Neural progenitor cell (in vitro differentiated cells): Measurements from ENCODE around the gene C8A. TPM values are rescaled to one million over a fixed set of nuclear protein-coding genes. Genes with fewer than 3 reads are reported as not detected.

ENCODE experiments used
- DNase-seq: peaks from one replicate; pipeline ENCODE4 v3.0.0-alpha.2; 2016; ENCODE audit warnings: low spot score
- H2AFZ ChIP-seq: fragments of 200-600 bp; sonication (generic); replicated peaks from 2 replicates; pipeline ENCODE4 v1.6.1; 2016; ENCODE audit warnings: antibody characterized with exemption
- H3F3A ChIP-seq: fragments of 200-600 bp; sonication (generic); 2 replicates; pipeline ENCODE4 v1.6.1; 2016; ENCODE audit warnings: antibody characterized with exemption, low read depth
- H3K27ac ChIP-seq: fragments of 200-600 bp; sonication (generic); 2 replicates; pipeline ENCODE4 v1.5.1; 2016; ENCODE audit warnings: mild to moderate bottlenecking
- H3K27me3 ChIP-seq: fragments of 200-600 bp; sonication (generic); 2 replicates; pipeline ENCODE4 v1.6.1; 2016; ENCODE audit warnings: mild to moderate bottlenecking, moderate library complexity
- H3K36me3 ChIP-seq: fragments of 200-600 bp; sonication (generic); 2 replicates; pipeline ENCODE4 v1.5.1; 2016
- H3K4me1 ChIP-seq: fragments of 200-600 bp; sonication (generic); 2 replicates; pipeline ENCODE4 v1.6.1; 2016; ENCODE audit warnings: mixed run types
- H3K4me2 ChIP-seq: fragments of 200-600 bp; sonication (generic); 2 replicates; pipeline ENCODE4 v1.6.1; 2016
- H3K4me3 ChIP-seq: fragments of 200-600 bp; sonication (generic); 2 replicates; pipeline ENCODE4 v1.5.1; 2016
- H3K79me2 ChIP-seq: fragments of 200-600 bp; sonication (generic); 2 replicates; pipeline ENCODE4 v1.6.1; 2016; ENCODE audit warnings: low read depth
- H3K9ac ChIP-seq: fragments of 200-600 bp; sonication (generic); 2 replicates; pipeline ENCODE4 v1.6.1; 2016
- H3K9me3 ChIP-seq: fragments of 200-600 bp; sonication (generic); 2 replicates; pipeline ENCODE4 v1.5.1; 2016; ENCODE audit warnings: low read depth
- H4K20me1 ChIP-seq: fragments of 200-600 bp; sonication (generic); 2 replicates; pipeline ENCODE4 v1.6.1; 2016; ENCODE audit warnings: low read depth
- H3K27ac Mint-ChIP-seq: 3 replicates; pipeline ENCODE4 v1.8.0; 2021; ENCODE audit warnings: mixed read lengths
- H3K27me3 Mint-ChIP-seq: 2 replicates; pipeline ENCODE4 v1.8.0; 2022; ENCODE audit warnings: low read depth, mild to moderate bottlenecking, inconsistent platforms, moderate library complexity, mixed read lengths; ENCODE audit not compliant: insufficient read depth
- H3K36me3 Mint-ChIP-seq: 3 replicates; pipeline ENCODE4 v1.8.0; 2021; ENCODE audit warnings: mixed read lengths
- H3K4me1 Mint-ChIP-seq: 3 replicates; pipeline ENCODE4 v1.8.0; 2021; ENCODE audit warnings: mixed read lengths
- H3K4me3 Mint-ChIP-seq: 3 replicates; pipeline ENCODE4 v1.8.0; 2021; ENCODE audit warnings: mild to moderate bottlenecking, moderate library complexity, mixed read lengths
- H3K9me3 Mint-ChIP-seq: 3 replicates; pipeline ENCODE4 v1.8.0; 2020; ENCODE audit warnings: mixed read lengths
- EZH2 ChIP-seq: fragments of 200-600 bp; sonication (generic); IDR thresholded peaks from 2 replicates; pipeline ENCODE4 v1.6.1; 2017; ENCODE audit warnings: antibody characterized with exemption, mild to moderate bottlenecking, moderate library complexity
- EZH2phosphoT487 ChIP-seq: fragments of 200-600 bp; sonication (generic); IDR thresholded peaks from 2 replicates; pipeline ENCODE4 v1.6.1; 2017; ENCODE audit warnings: antibody characterized with exemption
- total RNA-seq: library from RNA; depleted of rRNA; stranded (reverse); fragments of >200 nt; gene quantifications from 2 replicates; pipeline ENCODE4 v1.2.3, GENCODE V29; 2015; ENCODE audit warnings: low replicate concordance
- TF ChIP-seq, protein P1 (sequence below): fragments of 200-600 bp; sonication (generic); IDR thresholded peaks from 2 replicates; pipeline ENCODE4 v1.5.1; 2017; ENCODE audit warnings: antibody characterized with exemption, mild to moderate bottlenecking

Gene C8A
- total RNA-seq, 1 donor from 2014 or later: not detected

- no peaks in the 10 kb centered on the region for H4K20me1 ChIP-seq
- Mint-ChIP-seq H3K4me3 (no peak overlapping the region), H3K27me3 (peaks cover 3% of the 10 kb centered on the region), H3K4me1 (peaks cover 10% of the 10 kb centered on the region), H3K27ac (no peak overlapping the region), H3K36me3 (no peaks in the 10 kb centered on the region), H3K9me3 (no peaks in the 10 kb centered on the region)
- H3F3A ChIP-seq: peaks cover 12% of the 10 kb centered on the region
- H3K27ac ChIP-seq: no peak overlapping the region
- H2AFZ ChIP-seq: no peak overlapping the region
- TF ChIP-seq EZH2phosphoT487 (no peak), EZH2 (no peak)
- TF ChIP-seq, protein P1, sequence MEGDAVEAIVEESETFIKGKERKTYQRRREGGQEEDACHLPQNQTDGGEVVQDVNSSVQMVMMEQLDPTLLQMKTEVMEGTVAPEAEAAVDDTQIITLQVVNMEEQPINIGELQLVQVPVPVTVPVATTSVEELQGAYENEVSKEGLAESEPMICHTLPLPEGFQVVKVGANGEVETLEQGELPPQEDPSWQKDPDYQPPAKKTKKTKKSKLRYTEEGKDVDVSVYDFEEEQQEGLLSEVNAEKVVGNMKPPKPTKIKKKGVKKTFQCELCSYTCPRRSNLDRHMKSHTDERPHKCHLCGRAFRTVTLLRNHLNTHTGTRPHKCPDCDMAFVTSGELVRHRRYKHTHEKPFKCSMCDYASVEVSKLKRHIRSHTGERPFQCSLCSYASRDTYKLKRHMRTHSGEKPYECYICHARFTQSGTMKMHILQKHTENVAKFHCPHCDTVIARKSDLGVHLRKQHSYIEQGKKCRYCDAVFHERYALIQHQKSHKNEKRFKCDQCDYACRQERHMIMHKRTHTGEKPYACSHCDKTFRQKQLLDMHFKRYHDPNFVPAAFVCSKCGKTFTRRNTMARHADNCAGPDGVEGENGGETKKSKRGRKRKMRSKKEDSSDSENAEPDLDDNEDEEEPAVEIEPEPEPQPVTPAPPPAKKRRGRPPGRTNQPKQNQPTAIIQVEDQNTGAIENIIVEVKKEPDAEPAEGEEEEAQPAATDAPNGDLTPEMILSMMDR: no peak
- no peak overlapping the region for H3K9ac ChIP-seq
- H3K4me1 ChIP-seq: peaks cover 13% of the 10 kb centered on the region
- no peak for DNase-seq
- no peaks in the 10 kb centered on the region for H3K79me2 ChIP-seq
- H3K36me3 ChIP-seq: no peaks in the 10 kb centered on the region
- H3K27me3 ChIP-seq: no peaks in the 10 kb centered on the region
- no peak overlapping the region for H3K4me3 ChIP-seq
- H3K9me3 ChIP-seq: no peaks in the 10 kb centered on the region
- H3K4me2 ChIP-seq: no peak overlapping the region
Observed at GRCh38 chr1:56939209-56939608, 84.6 kb downstream of the C8A start.

GRCh38 chr1:56940039-56940438, 85.4 kb downstream of the C8A start:
- Histone ChIP-seq H4K20me1 (no peaks in the 10 kb centered on the region), H3F3A (peaks cover 5% of the 10 kb centered on the region), H3K4me3 (no peak overlapping the region), H3K36me3 (no peaks in the 10 kb centered on the region), H3K27ac (no peak overlapping the region), H3K4me1 (peaks cover 5% of the 10 kb centered on the region), H3K27me3 (no peaks in the 10 kb centered on the region), H2AFZ (no peak overlapping the region), H3K9me3 (no peaks in the 10 kb centered on the region), H3K4me2 (no peak overlapping the region), H3K9ac (no peak overlapping the region), H3K79me2 (no peaks in the 10 kb centered on the region)
- no peak overlapping the region for H3K27ac Mint-ChIP-seq
- TF ChIP-seq EZH2phosphoT487 (no peak), EZH2 (no peak)
- TF ChIP-seq, protein P1: no peak
- H3K4me1 Mint-ChIP-seq: peaks cover 3% of the 10 kb centered on the region
- H3K9me3 Mint-ChIP-seq: no peaks in the 10 kb centered on the region
- no peak overlapping the region for H3K4me3 Mint-ChIP-seq
- H3K36me3 Mint-ChIP-seq: no peaks in the 10 kb centered on the region
- peaks cover 5% of the 10 kb centered on the region for H3K27me3 Mint-ChIP-seq
- DNase-seq: no peak

DNA sequence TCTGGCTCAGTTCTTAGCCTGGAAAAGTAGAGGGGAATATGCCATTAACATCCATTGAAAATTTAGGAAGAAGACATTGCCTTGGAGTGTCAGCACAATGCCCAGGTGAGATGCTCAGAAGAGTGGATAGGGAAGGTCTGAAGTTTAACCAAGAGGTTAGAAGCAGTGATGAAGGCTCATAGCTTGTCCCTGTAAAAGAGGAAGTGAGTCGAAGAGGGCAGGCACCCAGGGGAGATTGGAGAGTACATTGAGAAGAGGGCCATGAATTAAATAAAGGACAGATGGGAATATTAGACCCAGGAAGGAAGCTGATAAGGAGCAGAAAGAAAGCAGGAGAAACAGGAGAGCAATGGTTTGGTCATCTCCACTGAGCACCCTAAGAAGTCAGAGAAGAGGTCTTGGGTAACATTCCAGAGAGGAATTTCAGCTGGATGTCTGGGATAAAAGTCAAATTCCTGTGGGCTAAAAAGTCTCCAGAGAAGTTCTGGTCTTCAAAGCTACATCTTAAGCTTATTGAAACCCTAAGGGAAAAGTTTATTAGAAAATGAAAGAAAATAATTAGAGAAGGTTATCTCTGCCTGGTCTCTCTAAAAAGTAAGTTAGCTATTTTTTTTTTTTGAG, 93.9 kb downstream of the C8A start:
- Mint-ChIP-seq H3K9me3 (no peaks in the 10 kb centered on the region), H3K4me3 (no peak overlapping the region), H3K27me3 (peaks cover 2% of the 10 kb centered on the region), H3K36me3 (no peaks in the 10 kb centered on the region), H3K4me1 (no peaks in the 10 kb centered on the region), H3K27ac (no peak overlapping the region)
- no peaks in the 10 kb centered on the region for H3K9me3 ChIP-seq
- no peaks in the 10 kb centered on the region for H3K36me3 ChIP-seq
- H3K27ac ChIP-seq: no peak overlapping the region
- no peak overlapping the region for H3K9ac ChIP-seq
- H2AFZ ChIP-seq: no peak overlapping the region
- no peaks in the 10 kb centered on the region for H3K79me2 ChIP-seq
- no peak overlapping the region for H3K4me3 ChIP-seq
- no peaks in the 10 kb centered on the region for H3K27me3 ChIP-seq
- H4K20me1 ChIP-seq: no peaks in the 10 kb centered on the region
- no peaks in the 10 kb centered on the region for H3F3A ChIP-seq
- H3K4me2 ChIP-seq: no peak overlapping the region
- no peak for DNase-seq
- TF ChIP-seq, protein P1: no peak
- no peak for TF ChIP-seq EZH2phosphoT487
- TF ChIP-seq EZH2: no peak
- H3K4me1 ChIP-seq: no peaks in the 10 kb centered on the region
